Activated T-cell treated with anti-CD3 and anti-CD28 coated beads for 4 hours (primary cell): ENCODE data around the gene SLC17A9.

Experiments
- DNase-seq: peaks from one replicate; pipeline ENCODE4 v3.0.0-alpha.2; 2020

Gene SLC17A9, protein sequence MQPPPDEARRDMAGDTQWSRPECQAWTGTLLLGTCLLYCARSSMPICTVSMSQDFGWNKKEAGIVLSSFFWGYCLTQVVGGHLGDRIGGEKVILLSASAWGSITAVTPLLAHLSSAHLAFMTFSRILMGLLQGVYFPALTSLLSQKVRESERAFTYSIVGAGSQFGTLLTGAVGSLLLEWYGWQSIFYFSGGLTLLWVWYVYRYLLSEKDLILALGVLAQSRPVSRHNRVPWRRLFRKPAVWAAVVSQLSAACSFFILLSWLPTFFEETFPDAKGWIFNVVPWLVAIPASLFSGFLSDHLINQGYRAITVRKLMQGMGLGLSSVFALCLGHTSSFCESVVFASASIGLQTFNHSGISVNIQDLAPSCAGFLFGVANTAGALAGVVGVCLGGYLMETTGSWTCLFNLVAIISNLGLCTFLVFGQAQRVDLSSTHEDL

DNA sequence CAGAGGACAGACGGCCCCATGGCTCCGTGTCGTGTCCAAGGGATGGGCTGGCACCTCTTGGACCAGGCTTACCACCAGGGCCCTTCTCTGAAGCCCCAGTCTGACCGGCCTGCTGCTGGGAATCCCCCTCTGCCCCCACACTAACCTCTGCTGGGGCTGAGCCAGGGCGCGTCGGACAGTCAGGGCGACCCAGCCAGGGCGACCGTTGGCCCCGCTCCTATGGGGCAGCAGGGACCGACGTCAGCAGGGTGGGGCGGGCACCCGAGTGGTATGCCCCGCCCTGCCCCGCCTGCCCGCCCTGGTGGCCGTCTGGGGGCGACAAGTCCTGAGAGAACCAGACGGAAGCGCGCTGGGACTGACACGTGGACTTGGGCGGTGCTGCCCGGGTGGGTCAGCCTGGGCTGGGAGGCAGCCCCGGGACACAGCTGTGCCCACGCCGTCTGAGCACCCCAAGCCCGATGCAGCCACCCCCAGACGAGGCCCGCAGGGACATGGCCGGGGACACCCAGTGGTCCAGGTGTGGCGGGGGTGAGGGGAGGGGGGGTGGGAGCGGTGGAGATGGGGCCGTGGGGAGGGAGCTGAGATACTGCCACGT, at the start of gene SLC17A9:
Gene SLC17A9, plus strand, starts transcription at position 337 of the 595 bp plus-strand sequence. Its CDS starts 122 bp downstream, at position 459.
- DNase-seq = no peak

DNA sequence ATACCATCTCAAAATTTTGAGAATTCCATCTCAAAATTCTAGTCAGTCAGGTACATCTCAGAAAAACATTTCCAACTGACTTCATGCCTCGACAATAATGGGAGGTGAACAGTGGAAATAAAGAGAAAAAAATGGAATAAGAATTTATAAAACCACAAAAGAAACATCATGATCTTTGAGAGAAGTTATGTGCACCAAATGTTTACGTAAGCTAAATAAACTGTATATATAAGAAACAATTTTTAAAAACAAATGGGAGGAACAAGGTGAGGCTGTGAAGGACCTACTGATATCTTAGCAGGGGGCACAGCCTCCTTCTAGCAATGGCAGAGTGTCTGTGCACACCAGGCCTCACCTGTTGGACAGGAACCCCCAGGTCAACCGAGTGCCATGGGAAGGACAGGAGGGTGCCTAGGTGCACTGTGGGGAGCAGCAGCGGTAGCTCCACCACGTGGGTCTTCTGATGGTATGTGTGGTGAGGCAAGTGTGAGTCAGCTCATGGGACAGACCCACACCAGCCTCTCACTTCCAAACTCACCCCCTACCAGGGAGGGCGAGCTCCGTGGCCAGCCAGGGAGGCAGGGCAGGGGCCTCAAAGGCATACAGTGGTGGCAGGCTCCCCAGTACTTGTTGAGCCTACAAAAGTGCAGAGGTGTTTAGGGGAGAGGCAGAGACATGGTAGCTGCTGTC, 49.4 kb upstream of the SLC17A9 start:
- no peak for DNase-seq

DNA sequence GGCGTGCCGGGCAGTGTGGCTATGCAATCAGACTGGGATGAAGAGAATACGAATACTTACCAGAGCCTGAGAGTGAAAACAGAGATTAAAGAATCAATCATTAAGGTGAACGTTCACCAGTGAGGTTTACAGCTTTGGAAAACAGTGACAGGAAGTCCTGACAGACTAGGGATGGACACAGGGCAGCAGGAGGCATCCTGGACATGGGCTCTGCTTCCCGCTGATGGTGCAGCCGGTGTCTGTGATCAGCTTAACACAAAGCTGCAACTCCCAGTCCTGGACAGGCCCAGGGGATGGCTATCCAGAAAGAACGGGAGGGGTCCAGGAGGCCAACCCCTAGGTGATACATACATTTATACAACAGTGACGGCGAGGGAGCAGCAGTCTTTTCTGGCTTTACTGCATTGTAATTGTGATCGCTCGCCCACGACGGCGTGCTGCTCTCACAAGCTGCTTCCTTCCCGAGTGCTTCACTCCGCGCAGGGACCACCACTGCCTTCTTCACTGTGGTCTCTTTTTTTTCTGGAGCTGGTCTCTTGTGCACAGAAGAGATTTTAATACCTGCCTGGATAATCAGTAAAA, 46.9 kb upstream of the SLC17A9 start:
- DNase-seq = no peak

DNA sequence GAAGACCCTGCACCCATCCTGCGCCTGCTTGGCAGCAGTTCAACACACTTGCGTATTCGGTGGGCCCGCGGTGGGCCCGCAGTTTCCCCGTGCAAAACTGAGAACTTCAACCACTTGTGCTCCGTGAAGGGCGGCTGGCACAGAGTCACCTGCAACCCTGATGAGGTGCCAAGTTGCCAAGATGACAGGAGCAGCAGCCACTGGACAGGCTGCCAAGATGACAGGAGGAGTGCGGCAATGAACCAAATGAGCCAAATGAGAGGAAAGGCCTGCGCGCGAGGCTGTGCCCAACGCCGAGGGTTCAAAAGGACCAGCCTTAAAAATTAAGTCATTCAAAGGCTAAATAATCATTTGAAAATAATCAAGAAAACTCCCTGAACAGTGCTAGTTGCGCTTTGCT, 46.3 kb upstream of the SLC17A9 start:
- DNase-seq = no peak

DNA sequence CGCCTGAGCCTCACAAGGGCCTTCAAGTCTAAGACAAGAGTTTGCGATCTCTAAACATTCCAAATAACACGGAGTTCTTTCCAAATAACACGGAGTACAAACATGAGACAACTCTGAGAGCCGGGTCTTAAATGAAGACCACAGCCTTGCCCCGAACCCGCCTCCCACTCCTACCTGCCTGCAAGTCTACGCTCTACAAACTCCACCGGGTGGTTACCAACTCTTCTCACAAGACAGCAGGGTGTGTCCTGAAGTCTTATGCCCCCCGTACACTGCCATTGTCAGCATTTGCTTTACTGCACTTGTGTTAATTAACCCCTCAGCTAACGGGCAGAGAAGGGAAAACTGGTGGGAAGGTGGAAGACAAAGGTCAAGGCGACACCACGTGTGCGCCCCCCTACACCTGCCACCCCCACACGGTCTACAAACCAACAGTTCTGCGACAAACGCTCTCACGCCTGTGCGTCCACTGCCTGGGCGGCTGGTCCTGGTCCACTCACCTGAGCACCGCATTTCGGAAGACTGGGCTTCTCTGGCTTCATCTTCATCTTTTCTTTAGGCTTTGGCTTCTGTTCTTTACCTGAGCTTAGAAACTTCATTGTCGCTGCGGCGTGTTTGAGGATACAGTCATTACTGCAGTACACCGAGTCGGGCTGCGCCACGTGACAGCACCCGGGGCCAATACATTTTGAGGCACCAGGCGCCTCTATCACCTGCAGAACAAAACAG, 45.7 kb upstream of the SLC17A9 start:
- no peak for DNase-seq

DNA sequence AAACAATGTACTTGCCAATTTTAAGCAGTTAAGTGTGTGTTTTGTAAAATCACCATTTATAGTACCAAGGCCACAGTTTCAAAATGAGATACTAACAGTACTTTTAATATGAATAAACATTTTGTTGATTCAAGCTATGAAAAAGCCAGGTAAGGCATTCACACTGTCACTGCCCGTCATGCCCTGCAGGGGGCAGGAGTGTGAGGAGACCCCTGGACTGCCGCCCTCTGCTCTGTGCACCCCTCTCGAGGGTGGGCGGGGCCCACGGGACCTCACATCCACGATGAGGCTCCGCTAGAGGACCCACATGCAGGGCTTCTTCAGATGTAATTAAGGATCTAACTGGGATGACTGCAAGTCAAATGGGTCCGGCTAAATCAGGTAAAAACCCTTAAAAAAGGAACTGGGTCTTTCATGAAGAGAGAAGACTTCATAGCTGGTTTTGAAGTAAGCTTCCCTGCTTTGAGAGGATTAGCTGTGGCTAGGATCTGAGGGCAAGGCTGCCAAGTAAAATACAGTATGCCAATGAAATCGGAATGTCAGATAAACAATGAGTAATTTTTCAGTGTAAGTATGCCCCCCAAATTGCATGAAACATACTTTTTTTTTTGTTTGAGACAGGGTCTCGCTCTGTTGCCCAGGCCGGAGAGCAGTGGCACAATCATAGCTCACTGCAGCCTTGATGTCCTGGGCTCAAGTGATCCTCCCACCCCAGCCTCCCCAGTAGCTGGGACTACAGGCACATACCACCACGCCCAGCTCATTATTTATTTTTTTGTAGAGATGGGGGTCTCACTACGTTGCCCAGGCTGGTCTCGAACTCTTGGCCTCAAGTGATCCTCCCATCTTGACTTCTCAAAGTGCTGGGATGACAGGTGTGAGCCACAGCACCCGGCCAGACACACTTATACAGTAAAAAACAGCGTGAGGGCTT, 44.9 kb upstream of the SLC17A9 start:
- DNase-seq = no peak

DNA sequence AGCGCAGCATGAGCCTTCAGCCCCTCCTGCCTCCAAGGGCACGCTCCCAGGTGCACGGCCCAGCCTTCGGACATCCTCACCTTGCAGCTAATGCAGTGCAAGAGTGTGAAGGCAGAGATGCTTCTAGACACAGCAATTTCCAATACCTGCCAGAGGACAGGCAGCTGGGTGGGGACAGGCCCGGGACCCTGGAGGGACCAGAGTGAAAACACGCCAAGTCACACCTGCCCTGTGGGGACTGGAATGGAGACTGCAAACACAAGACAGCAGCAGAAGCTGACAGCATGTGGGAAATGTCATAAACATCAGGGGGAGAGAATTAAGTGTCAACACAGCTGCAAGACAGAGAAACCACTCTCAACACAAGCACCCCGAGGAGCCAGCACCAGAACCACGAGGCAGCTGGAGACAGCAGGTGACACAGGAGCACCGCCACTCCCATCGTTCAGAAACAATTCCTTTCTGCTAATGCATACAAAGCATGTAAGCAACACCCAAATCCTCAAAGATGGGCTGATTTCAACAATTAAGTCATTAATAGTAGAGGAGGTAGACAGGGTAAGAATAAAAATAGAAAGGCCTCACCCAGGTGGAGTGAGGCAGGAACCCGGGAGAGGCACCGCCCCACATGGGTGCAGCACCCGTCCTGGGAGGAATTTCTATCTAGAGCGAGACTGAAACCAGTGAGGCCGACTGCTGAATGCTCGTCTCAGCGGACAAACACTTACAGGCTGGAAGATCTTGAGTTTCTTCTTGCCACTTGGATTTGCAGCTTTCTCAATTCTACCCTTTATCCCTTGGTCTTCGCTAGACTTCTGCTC, 43.3 kb upstream of the SLC17A9 start:
- no peak for DNase-seq

DNA sequence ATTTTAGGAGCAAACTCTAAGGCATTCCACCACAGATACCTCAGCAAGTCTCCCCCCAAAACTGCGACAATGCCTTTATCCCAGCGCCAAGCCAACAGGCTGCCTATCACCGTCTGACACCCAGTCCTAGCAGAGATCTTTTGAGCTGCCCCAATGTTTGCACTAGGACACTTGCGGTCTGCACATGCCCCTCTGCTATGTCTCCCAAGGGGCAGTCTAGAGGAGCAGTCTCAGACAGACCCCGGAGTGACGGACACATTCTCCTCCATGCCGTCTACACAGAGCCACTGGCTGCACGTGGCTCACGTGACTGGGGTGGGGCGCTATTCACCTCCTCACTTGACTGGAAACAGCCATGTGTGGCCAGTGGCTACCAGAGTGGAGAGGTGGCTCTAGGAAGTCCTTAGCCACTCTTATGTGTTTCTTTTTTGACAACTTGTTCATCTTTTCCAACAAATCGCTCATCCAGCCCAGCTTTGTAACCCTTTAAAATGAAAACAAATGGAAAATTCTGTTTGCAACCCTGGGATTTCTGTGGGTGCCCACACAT, 42.2 kb upstream of the SLC17A9 start:
- DNase-seq = no peak

DNA sequence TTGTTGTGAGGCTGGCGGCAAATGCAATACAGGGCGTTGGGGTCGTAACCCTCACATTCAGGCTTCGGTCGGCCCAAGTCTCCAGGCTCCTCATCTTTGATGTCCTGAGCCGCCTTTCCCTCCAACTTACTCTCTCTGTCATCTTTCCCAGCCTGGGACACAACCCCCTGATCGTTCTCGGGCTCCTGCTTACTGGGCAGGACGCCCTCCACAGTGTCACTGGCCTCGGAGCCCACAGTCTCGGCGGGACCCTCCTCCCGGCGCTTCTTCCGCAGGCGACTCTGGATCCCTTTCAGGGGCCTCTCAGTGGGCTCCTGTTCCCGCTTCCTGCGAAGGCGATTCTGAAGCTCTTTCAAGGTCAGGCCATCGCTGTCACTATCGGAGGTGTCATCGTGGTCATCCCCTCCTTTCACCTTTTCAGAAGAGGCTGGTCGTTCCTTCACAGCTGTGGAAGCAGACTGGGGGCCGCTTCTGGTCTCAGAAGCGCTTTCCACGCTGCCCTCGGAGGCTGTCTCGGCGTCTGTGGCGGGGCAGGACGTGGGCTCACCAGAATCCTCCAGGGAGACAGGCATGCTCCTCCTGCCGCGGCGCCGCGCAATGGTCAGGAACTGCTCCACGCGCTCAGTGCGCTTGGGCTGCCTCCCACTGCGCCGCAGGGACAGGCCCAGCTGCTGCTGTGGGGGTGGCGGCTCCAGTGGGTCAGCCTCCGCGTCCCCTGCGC, 41.6 kb upstream of the SLC17A9 start:
- no peak for DNase-seq

DNA sequence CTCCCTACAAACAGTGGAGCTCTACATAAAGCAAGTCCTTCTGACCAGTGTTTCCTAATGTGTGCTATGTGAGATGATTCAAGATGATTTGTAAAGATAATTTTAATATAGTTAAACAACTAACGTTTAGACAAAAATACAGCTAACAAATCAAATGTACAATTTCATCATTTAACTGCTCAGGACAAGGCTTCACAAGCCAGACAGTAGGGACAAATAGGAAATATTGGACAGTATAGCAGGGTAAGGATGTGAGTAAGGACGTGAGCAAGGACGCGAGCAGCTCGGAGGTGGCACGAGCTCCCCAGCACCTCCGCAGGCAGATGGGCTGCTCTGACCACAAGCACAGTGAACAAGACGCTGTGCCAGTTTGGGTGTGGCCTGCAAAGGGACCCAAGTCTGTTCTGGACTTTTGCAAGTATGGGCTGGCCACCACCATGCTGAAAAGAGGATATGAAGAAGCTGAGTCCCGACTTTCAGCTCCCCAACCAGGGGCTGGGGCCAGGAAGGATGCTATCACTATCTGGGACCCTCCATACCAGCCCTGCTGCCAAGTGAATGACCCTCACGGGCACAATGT, 40.7 kb upstream of the SLC17A9 start:
- DNase-seq = no peak

DNA sequence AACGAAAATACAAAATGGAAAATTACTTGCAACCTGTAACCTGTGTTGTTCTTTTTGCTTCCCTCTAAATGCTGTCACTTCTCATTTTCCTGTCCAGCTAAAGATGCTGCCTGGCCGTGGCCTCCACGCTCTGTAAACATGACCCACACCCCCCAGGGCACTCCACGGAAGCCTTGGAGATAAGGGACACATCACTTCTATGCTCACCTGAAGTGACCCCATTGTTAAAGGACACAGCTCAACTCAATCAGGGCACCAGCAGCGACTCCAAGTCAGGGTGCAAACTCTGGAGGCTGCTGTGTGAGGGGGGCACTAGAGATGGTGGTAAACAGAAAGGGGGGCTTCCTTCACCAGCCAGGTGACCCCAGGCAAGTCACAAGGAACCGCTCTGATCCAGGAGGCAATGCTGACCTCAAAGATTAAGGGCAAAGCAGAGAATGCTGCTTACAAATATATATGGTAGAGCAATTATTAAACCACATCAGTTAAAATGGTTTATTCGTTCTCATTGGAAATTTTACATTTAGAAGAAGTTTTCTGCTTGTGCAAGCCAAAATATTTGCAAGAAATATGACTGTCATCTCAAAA, 39.4 kb upstream of the SLC17A9 start:
- no peak for DNase-seq

DNA sequence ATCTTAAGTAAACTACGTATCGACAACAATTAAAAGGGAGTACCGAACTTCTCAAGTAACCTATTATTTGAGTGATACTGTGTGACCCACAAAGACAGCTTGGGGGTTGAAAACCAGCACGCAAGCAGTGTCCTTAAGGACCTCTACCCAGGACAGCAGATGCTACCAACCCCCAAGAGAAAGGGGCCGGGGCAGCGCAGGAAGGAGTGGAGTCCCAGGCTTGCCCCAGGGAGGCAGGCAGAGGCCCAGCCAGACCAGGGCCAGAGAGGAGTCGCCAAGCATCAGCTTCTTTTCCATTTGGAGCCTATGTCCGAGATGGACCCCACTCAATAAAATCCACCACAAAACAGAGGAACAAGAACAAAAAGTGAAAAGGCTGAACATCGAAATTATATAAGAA, 38.1 kb upstream of the SLC17A9 start:
- DNase-seq = no peak

DNA sequence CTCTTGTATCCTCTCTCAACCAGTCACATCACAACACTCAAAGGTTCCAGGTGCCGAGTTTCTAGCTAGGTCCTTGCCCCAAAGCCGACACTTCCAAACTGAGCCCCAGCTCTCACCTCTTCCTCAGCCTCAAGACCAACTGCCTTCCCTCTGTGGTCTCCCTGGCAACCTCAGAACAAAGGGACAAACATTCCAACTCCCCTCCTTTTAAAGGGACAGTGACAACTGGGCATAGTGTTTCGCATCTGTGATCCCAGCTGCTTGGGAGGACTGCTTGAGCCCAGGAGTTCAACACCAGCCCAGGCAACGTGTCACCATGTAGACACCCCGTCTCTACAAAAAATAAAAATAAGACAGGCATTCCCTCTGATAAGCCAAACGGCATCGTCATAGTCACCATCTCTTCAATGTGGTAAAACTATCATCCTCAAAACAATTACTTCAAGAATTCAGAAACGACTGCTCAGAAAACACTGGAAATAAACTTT, 37.5 kb upstream of the SLC17A9 start:
- no peak for DNase-seq

DNA sequence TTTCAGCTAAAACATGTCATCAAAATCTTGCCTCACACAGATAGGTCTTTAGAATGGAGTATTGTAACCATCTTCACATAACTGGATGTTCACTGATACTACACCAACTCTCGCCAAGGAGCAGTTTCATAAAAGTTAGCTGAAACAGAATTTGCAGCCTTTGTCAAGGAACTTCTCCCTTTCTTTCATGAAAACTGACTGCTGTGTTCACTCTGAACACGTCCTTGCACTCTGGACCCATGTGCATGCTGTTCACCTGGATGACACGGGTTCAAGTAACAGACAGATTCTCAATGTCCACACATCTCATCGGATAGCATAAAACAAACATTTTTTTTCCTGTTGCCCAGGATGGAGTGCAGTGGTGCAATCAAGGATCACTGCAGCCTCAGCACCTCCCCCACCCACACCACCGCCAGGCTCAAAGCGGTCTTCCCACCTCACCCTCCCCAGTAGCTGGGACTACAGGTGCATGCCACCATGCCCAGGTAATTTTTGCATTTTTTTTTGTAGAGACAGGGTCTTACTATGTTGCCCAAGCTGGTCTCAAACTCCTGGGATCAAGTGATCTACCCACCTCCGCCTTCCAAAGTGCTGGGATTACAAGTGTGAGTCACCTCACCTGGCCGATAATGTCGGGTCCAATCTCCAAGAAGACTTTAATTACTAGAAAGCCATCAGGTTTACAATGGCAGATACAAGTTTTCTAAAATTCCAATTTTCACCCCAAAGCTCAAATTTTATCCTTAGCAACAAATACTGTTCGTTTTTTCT, 35.6 kb upstream of the SLC17A9 start:
- DNase-seq = no peak

DNA sequence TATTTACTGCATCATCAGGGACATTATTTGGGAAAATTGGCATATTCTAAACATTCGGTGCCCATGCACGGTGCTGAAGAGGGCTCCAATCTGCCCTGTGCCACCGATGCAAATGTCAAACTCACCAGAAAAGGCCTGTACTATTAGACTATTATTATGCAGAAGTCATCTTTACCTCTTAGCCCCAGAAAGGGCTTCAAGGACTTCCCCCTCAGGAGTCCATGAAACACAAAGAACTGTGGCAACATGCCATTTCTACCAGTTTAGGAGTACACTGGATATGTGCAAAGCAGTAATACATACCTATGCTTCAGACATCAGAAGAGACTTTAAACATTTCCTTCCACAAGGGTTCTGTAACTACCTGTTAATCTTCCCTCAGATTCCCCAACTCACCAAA, 34.8 kb upstream of the SLC17A9 start:
- no peak for DNase-seq

DNA sequence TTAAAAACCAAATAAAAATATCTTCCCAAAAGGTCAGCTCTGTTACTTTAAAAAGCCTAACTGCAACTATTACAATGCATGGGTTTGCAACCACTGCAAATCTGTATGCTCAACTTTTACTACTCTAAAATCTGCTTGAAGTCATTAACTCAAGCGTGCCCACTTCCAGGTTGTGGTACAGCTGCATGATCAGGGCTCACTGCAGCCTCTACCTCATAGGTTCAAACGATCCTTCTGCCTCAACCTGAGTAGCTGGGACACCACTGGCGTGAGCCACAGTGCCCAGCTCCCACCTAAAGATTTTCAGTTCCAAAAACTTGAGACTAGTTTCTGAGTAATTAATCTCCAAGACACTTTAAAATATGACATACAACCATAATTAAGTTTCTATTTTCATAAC, 34.4 kb upstream of the SLC17A9 start:
- no peak for DNase-seq

DNA sequence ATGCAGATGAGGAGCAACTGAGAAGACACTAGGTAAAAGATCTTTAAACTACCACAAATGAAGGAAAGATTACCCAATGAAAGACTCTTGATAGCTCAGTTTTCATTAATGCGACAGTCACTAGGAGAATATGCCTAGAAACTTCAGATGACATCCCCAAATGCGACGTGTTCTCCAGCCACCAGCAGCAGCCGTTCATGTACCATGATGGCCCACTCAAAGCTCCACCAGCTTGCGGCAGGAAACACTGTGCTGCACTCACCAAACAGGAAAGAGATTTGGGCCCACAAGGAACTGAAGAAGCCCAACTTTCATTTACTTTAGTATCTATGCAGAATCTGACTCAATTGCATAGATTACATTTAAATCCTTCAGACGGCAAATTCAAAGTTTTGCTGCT, 33.7 kb upstream of the SLC17A9 start:
- DNase-seq = no peak

DNA sequence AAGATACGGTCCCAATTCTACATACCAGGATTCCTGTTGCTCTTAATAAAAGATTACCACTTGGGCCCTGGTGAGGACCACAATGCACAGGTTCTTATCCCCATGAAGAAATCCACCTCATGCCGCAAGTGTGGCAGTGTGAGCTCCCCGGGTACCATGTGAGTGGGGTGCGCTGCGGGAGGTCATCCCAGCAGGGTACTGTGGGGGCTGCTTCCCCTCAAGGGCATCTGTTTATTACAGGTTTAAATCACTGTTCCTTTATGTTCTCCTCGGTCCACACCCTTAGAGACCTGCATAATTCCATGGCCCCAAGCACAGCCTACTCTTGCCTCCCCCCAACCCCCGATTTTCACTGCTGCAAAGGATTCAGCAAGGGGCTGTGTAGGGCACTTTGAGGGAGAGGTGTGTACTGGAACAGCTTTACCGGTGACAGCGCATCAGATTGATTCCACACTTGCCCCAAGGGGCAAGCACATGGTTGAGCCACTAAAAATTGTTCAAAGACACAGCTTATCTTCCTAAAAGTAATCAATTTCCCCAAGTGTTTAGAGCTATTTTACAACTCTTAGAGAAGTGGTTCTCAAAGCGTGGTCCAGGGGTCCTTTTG, 32.4 kb upstream of the SLC17A9 start:
- no peak for DNase-seq
